HG02970 (cell line): ENCODE results near the gene CYP27B1.

ENCODE experiments used
- ATAC-seq: cut with Tn5 transposase; IDR thresholded peaks from one replicate; pipeline ENCODE4 v1.9.1; 2021; ENCODE audit warnings: mild to moderate bottlenecking, moderate library complexity, moderate number of reproducible peaks; ENCODE audit not compliant: unreplicated experiment, low FRiP score

The CYP27B1 gene, protein sequence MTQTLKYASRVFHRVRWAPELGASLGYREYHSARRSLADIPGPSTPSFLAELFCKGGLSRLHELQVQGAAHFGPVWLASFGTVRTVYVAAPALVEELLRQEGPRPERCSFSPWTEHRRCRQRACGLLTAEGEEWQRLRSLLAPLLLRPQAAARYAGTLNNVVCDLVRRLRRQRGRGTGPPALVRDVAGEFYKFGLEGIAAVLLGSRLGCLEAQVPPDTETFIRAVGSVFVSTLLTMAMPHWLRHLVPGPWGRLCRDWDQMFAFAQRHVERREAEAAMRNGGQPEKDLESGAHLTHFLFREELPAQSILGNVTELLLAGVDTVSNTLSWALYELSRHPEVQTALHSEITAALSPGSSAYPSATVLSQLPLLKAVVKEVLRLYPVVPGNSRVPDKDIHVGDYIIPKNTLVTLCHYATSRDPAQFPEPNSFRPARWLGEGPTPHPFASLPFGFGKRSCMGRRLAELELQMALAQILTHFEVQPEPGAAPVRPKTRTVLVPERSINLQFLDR

DNA sequence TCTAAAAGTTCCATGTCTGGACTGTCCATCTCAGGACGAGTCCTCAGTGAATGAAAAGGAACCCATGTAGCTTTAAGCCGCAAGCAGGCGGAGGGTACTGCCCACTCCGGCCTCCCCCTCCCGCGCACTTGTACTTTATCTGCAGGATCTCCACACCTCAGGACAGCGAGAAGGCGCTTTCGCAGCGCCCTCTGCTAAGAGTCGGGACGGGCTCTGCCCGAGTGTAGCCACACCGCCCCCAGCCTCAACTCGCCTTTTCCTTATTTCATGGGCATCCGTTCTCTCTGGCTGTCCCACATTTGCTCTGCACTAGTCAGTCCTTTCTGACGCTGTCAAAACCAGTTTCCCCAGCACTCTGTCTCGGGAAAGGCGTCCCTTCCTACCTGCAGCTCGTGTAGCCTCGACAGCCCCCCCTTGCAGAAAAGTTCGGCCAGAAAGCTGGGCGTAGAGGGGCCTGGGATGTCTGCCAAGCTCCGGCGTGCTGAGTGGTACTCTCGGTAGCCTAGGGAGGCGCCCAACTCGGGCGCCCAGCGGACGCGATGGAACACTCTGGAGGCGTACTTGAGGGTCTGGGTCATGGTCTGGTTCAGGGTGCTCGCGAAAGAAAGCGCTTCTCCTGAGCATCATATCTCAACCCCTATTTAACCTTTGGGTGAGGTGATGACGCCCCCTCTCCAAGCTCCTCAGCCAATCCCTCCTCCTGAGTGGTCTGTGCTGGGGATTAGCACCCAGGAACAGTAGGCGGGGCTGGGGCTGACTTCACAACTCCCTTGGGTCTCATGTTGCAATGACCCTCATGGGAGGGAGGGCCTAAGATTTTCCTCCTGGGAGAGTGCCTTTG is at the start of gene CYP27B1:
TSS of gene CYP27B1 (minus strand) at position 615 of the 841 bp plus-strand sequence. CDS start at position 578, 37 bp downstream.
- ATAC-seq: no peak

DNA sequence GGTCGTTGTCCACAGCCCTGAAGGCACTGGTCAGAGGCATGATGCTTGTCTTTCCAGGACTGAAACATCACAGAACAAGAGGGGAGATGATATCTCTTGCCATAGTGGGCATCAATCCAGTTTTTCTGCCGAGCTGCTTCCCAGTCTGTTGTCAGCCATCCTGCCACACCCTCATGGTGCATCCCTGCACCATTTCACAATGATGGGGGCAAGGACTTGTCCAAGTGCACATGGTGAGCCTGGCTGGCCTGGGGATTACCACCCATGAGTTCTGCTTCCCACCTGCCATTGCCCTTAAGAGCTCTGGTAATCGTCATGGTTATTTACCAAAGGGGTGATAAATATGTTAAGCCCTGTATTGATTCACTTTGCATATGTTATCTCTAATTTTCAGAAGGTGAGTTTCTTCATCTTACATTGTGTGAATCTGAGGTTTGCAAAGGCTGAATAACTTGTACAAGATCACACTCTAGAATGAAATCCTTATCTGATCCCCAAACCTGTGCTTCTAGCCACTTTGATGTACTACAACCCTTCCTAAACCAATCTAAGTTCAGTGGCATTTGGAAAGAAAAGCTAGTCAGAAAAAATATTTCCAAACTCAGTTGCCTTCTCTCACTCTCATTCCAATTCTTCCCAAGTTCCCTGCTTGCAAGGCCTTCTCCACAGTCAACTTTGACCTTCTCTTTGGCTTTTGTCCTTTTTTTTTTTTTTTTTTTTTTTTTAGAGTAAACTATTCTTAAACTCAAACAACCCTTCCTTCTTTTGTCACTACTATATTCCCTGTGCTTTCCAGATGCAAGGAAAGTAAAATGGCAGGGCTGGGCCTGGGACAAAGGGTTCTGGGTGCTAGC is 49.4 kb upstream of the CYP27B1 start:
- ATAC-seq: no peak

DNA sequence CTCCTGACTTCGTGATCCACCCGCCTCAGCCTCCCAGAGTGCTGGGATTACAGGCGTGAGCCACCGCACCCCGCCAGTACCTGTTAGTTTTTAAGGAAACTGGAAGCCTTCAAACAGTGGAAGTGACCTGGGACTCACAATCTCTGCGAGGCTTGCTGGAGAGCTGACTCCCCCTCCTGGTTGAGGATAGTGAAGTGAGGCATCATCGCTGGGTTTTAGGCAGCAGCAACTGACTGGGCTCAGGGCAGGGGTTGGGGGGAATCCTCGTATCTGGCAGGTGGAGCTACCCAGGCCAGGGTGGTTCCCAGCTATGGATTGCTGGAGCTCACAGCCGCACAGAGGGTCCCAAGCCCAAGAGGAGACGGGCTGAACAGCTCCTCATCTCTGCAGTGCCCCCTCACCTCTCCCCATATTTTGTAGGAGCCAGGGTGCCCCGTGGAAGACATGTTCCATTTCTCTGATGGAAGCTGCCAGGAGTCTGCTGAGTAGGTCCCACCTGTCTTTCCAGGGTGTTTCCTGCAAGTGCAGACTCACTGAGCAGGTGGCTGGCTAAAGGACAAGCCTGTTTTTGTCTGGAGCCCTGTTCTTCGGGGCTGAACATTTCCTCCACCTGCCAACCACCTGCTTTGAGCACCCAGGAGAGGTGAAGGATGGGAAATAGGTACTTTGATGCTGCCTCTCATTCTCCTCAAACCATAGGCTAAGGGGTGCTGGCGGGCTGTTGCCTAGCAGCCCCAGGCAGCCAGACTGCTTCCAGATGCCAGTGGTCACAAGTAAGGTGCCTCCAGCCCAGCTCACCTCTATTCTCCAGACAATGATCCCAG is 48.5 kb upstream of the CYP27B1 start:
- no peak for ATAC-seq

DNA sequence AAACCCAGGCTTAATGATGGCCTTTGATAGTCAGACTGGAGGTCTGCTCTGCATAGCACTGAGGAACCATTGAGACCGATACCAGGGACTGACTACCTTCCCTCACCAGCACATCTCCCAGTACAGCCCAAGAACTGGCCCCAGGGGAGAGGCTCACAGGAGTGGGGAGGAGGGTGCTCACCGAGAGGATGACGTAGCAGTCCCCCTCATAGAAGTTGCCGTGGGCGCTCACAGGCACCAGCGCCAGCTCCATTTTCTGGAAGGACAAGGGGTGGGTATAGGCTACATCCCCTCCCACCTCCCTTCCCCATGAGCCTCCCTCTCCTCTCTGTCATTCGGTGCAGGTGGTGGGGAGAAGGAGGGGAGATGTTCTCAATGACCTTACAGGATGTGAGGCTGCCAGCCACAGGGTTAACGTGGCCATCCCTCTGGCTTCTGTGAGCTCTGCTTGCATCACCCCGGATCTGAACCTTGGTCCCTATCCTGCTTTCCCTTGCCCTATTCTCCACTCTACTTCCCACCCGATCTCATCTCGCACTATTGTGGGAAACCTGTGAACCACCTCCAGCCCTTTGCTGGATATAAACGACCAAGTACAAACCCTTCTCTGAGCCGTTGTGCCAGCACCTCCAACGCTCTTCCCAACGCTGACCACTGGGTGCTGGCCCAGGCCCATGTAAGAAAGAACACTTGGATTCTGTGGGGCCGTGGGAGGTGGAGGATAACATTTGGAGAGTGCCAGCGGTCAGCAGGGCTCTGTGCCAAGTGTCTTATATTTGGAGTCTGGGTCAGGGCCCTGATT is 47.3 kb upstream of the CYP27B1 start:
- ATAC-seq: no peak

DNA sequence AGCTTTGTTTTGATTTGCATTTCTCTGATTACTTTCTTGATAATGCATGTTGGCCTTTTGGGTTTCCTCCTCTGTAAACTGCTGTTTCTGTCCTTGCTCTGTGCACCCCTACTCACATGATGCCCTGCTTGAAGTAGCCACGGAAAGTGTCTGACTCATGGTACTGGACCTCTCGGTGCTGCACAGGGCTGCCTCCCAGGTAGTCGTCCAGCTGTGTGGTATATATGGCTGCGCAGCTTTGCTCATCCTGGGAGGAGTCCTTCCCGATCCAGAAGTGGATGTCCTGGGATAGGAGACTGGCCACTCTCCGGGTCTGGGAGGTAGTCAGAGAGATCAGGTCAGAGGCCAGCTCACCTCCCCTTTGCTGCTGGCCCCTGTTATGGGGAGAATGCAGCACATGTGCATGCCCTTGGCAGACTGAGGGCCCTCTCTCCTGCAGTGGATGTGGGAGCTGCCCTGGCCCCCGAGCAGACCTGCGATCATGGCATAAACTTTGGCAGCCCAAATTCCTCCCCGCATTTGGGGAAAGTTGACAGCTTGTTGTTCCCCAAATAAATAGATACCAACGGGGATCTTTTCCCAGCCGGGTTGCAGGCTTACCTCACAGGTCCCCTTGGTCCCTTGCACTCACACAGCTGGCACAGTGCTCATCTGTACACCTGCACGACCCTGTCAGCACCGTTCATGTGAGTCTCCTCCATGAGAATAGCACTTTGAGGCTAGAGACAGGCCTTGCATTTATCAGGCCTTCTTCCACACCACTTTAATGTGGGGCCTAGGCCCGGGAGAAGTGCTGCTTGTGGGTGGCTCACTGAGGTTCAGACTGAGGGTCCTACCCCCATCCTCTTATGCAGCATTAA is 46.5 kb upstream of the CYP27B1 start:
- no peak for ATAC-seq

DNA sequence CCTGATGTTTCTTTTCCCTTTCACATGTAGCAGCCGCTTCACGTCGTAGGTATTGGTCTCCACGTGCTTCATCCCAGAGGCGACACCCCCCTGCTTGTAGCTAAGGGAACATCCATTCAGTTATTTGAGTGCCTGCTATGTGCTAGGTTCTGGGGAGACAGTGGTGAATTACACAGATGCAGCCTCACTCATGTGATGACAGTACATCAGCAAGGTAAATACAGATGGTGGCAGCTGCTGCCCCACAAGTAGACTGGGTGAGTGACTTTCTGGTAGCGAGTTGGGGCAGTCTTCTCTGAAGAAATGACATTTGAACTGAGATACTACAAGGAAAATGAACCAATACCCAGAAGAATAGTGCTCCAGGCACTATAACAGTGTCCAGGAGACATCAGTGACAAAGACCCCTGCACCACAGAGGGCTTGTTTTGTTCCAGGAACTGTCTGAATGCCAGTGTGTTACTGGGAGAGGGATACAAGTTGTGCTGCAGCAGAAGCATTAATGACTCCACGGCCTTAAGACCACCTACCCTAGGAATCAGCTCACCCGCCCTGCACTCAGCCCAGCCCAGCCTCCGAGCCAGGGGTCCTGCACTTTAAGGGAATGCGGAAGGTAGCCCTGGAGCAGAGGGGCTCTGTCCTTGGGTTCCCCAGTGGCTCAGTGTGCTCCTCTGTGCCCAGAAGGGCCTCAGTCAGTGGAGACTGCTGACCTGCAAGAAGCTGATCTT is 44.3 kb upstream of the CYP27B1 start:
- no peak for ATAC-seq

DNA sequence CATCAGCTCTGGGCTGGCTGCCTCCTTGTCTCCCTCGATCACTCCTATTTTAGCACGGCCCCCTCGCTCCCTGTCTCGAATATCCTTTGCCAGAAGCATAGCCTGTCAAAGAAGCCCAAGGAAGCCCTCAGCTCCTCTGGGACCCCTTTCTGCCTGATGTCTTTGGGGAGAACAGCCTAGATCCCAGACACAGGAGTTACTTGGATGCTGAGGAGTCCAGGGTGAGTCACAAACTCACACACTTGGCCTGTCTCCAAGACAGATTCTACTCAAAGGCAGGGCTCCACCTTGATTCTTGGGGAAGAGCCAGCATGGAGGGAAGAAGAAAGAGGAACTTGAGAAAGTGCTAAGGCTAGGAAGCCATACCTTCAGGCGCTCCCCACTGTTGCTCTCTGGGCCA is 43.6 kb upstream of the CYP27B1 start:
- no peak for ATAC-seq

DNA sequence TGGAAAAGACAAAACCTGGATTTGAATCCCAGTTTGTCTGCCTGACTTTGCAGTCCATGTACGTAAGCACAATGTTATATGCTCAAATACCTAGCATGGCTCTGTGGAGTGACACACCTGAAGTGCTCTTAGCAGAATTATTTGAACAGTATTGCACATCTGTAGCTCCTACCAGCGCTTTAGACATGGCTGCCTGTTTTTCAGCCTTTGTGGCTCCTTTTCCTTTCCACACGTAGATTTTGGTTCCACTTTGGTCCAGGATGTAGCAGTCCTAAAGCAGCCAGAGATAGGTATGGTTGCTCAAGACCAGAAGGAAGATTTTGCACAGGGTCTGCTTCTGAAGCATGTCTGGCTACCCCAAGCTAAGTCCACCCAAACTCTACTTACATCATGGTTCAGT is 42.5 kb upstream of the CYP27B1 start:
- ATAC-seq: no peak

DNA sequence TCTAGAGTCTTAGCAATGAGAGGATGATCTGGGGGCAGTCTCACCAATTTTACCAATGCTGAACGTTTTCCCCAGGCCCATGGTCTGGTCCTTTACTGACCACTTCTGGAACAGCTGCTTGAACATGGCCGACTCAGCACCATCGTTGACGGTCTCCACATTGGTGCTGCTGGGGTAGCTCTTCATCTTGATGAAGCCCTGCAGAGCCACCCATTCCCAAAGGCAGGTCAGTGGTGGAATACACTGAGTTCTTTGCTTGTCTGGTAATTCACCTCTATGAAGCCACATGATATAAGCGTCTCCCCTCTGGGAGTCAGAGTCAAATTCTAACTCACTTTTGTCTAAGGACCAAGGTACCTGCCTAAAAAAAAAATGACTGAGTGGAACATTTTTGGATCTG is 41.5 kb upstream of the CYP27B1 start:
- no peak for ATAC-seq

DNA sequence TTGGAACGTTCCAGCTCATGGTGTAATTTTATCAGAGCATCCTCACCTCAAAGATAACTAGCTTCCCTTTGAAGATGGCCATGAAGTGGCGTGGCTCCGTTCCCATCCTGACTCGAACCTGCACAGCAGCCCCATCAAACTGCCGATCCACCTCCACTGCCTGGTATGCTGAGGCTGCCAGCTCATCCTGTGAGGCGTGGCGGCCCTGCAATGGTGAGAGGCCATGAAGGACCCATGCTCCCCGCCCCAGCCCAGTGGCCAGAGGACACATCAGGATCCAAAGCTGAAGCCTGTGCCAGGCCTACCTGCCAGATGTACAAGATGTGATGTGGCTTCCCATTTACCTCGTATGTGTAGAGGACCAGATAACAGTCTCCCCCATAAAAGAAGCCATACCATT is 40.4 kb upstream of the CYP27B1 start:
- ATAC-seq: no peak

DNA sequence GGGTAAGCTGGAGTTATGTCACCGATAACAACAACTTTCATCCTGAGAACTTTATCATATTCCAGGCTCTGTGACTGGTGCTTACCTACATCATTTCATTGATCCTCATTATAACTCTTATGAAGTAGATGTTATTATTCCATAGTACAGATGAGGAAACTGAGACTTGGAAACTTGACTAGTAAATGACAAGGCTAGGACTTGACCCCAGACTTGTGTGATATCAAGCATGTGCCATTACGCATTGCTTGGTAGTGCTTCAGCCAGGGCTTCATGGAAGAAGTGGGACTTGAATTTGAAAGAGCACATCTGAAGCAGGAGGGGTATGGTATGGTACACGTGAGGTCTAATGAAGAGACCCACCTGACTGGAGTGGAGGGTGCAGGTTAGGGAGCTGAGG is 39.8 kb upstream of the CYP27B1 start:
- no peak for ATAC-seq

DNA sequence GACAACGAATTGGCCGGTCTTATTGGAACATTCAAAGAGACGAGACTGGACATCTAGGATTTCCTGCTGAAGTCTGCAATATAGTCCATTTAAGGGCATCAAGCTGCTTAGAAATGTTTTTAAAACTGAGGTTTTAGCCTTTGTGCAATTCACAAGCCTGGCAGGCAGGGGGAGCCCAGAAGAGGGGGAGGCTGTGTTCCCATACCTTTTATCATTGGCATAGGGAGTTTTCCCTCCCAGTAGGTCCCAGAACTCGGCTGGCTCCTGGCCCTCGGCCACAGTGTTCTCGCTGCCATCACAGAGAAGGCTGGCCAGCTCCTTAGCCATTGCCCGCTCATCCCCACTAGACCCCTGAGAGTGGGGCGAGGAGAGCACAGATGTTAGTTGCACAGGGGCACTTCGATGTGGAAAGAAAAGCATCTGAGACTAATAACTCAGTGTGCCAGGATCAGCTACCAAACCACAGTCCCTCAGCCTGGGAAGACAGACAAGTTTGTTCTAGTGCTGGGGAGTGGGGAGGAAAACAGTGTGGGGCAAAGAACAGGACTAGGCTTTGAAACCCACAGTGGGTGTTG is 36.5 kb upstream of the CYP27B1 start:
- ATAC-seq: no peak

DNA sequence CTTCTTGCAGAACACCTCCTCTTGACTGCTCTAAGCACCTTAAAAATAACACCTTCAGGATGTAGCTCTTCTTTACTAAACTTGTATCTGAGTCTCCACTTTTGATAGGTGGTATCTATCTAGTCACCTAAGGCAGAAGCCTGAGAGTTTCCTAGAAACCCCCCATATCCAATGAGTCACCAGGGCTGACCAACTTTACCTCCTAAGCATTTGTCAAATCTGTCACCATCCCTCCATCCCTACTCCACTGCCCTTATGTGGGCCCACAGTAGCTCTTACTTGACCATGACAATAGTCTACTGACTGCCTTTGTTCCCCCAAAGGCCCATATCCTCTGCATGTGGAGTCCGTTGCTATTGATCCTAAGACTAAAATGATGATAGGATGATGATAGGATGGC is 35.7 kb upstream of the CYP27B1 start:
- no peak for ATAC-seq

DNA sequence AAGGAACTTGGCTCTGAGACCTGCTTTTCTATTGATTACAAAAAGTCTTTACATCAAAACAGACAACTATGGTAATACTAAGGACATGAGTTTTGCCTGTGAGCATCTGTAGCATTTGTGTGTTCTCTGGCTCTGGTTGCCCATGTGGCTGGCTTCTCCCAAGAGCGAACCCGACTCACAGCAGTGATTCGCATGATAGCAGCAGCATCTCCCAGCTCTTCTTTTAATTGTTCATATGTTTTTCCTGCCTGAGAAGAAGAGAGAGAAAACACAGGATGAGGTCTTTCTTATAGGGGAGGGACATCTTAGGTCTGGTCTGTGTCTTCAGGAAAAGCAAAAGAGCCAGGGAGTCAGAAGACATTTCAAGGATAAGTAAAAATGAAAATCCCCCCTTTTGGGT is 34.1 kb upstream of the CYP27B1 start:
- ATAC-seq: no peak

DNA sequence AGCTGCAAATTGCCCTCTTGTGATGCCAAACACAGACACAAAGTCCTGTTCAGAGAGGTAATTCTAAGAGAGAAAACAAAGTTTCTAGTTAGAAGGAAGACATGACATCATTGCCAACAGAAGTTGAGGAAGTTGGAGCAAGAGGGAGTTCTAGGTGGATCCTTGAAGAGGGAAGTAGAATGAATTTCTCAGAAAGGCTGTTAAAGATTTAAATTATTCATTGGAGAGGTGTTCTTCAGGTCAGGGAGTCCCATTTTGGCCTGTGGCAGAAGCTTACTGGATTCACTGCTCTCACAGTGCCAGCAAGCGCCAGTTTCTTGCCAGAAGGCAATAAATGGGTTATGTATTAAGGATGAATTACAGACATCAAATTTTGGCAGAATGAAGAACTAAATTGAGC is 31.1 kb upstream of the CYP27B1 start:
- ATAC-seq: no peak

DNA sequence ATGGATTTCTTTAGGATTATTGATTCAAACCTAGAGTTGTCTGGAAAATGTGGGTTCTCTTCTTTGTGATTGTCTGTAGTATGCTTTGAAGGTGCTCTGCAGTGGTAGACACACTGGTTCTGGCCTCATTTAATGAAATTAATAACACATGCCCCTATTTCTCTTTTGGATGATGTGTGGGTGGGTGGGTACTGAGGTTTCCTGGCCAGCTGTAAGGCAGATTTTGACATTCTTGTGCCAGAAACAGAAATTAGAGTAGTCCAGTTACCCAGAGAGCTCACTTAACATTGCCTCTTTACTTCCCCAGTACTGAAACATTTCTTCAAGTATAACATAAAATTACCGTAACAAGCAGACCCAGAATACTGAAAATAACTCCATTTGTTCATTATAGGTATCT is 30.1 kb upstream of the CYP27B1 start:
- ATAC-seq: no peak

DNA sequence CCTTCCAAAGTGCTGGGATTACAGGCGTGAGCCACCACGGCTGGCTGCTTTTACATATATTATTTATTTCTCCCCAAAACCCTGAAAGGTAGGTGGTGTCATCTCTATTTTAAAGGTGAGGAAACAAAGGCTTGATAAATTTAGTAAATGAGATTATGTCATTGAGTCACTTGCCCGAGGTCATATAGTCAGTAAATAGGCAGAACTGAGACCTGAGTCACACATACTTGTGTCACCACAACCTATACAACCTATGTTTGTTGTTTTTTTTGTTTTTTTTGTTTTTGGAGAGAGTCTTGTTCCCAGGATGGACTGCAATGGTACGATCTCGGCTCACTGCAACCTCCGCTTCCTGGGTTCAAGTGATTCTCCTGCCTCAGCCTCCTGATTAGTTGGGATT is 28.5 kb upstream of the CYP27B1 start:
- ATAC-seq: no peak
